GM13977 (cell line): ENCODE measurements around the gene TSKS.

ENCODE experiments used
- DNase-seq: peaks from one replicate; pipeline ENCODE4 v3.0.0; 2012; ENCODE audit warnings: low spot score
- CTCF ChIP-seq: IDR thresholded peaks from 2 replicates; pipeline ENCODE4 v1.5.1; 2012; ENCODE audit warnings: mild to moderate bottlenecking, control low read depth; ENCODE audit not compliant: insufficient read depth; ENCODE audit errors: extremely low read depth, missing control alignments
- in situ Hi-C: fragments of 300-500 bp; cut with MboI; formaldehyde crosslinking; loops from one replicate; pipeline ENCODE4 v1.12.0; 2022; ENCODE audit warnings: low sequenced_read_pairs, low pct_unique_long_range_greater_than_20kb, mixed read lengths, inconsistent platforms; ENCODE audit not compliant: unreplicated experiment

TSKS gene

GRCh38 chr19:49801966-49802661 lies 39.0 kb upstream of the TSKS start:
- in situ Hi-C loops: no loop called here
- DNase-seq: no peak
- TF ChIP-seq CTCF: no peak

GRCh38 chr19:49801401-49801888 lies 38.3 kb upstream of the TSKS start:
- in situ Hi-C loops: no loop called here
- no peak for DNase-seq
- no peak for TF ChIP-seq CTCF

DNA sequence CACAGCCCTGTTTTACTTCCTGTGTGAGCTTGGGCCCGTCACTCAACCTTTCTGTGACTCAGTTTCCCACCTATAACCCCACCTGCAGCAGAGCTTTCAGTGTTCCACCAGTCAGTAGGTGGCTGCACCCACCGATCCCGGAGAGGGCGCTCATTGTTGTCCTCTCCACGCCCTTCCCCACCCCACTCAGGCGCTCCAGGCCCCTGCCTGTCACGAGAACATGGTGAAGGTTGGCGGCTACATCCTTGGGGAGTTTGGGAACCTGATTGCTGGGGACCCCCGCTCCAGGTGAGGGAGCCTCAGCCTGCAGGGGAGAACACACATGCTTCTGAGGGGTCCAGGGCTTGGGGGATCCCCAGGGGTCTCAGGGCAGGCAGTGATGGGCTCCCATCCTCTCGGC lies 37.7 kb upstream of the TSKS start:
- no peak for TF ChIP-seq CTCF
- in situ Hi-C loops: no loop called here
- DNase-seq: no peak

DNA sequence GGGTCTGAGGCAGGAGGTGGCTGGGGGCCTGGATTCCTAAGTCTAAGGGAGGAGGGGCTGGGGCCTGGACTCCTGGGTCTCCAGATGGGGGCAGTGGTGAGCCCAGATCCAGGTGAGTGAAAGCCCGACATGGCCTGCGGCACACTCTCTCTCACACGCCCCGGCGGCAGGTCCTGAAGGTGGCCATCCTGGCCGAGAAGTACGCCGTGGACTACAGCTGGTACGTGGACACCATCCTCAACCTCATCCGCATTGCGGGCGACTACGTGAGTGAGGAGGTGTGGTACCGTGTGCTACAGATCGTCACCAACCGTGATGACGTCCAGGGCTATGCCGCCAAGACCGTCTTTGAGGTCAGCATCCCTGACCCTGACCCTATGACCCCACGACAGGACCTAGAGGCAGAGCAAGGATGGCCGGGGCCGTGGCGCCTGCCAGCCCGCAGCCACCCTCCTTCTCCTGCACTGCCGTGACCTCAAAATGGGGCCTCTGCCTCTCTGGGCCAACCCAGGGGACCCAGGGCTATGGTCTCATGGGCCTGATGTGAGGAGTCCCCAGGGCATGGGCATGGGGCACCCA lies 36.8 kb upstream of the TSKS start:
- in situ Hi-C loops: no loop called here
- TF ChIP-seq CTCF: peak; percentile 30
- no peak for DNase-seq

- DNase-seq: no peak
- in situ Hi-C loops: no loop called here
- no peak for TF ChIP-seq CTCF
These were observed 36.2 kb upstream of the TSKS start for GRCh38 chr19:49799271-49799797.

DNA sequence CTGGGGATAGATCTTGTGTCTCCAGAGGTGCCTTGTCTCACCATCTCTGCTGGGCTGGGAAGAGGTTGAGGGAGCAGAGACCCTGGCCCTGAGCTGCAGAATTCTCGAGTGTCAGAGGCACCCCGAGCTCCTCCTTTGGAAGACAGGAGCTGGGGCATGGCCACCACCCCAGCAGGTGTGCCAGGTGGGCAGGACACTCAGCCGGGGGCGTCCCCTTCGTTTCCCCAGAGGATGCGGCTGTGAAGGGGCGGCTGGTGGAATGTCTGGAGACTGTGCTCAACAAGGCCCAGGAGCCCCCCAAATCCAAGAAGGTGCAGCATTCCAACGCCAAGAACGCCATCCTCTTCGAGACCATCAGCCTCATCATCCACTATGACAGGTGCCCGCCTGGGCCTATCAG lies 35.5 kb upstream of the TSKS start:
- in situ Hi-C loops: no loop called here
- TF ChIP-seq CTCF: no peak
- no peak for DNase-seq
